ENCODE results near the gene AGBL4. TPM values are rescaled to one million over a fixed set of nuclear protein-coding genes. Genes with fewer than 3 reads are reported as not detected.

Gene AGBL4
- total and polyA plus RNA-seq, 8 donors = 0.32 to 1.3 (median 0.87) TPM

GRCh38 chr1:48757363-48757762 lies 1266.4 kb downstream of the AGBL4 start:
- intact Hi-C loops (cut with DNase I) = no loop called here
- Histone ChIP-seq H3K36me3 (peaks cover 0 to 11% of the 10 kb centered on the region in 2 donors), H3K27me3 (no peaks in the 10 kb centered on the region), H3K4me1 (no peaks in the 10 kb centered on the region), H3K27ac (no peak overlapping the region), H3K4me3 (no peak overlapping the region), H3K9me3 (no peaks in the 10 kb centered on the region)
- ATAC-seq (no peak), DNase-seq (no peak)
- no peak for TF ChIP-seq CTCF (IDR thresholded peaks at IDR 0.05)

DNA sequence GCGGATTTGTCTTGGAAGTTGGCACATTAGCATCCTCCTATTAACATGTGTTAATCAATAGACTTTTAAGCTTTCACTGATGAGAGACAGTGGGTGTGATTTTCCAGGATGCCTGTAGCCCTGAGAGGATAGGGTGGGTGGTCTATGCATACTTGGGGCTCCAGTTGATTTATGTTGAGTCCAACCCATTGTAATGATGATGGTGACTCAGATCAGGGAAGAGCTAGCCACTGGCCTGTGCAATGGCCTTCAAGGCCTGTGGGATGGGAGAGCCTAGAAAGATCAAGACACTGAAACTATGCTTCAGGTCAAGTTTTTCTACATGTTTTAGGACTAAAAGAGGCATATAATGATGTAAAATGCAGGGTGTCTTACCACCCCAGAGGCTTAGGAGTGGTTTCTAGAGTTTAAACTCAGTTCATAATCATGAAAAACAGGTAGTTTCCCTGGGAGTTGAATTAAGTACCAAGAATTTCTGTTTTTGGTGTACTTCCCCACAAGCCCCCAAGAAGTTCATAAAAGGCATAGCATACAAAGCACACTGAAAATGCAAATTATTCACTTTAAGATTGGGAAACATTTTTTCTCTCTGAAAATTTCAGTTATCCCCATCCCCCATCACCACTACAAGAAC lies 1267.0 kb downstream of the AGBL4 start:
- Histone ChIP-seq H3K9me3 (no peaks in the 10 kb centered on the region), H3K4me3 (no peak overlapping the region), H3K27ac (no peak overlapping the region), H3K36me3 (peaks cover 0 to 11% of the 10 kb centered on the region in 2 donors), H3K27me3 (no peaks in the 10 kb centered on the region), H3K4me1 (no peaks in the 10 kb centered on the region)
- DNase-seq (no peak), ATAC-seq (no peak)
- intact Hi-C loops (cut with DNase I) = no loop called here
- TF ChIP-seq CTCF (IDR thresholded peaks at IDR 0.05) = no peak

GRCh38 chr1:48753293-48753692 lies 1270.5 kb downstream of the AGBL4 start:
- TF ChIP-seq CTCF (IDR thresholded peaks at IDR 0.05) = no peak
- Histone ChIP-seq H3K36me3 (peaks cover 0 to 1% of the 10 kb centered on the region in 2 donors), H3K4me3 (no peak overlapping the region), H3K4me1 (no peaks in the 10 kb centered on the region), H3K27ac (no peak overlapping the region), H3K9me3 (no peaks in the 10 kb centered on the region), H3K27me3 (no peaks in the 10 kb centered on the region)
- DNase-seq = no peak
- intact Hi-C loops (cut with DNase I) = no loop called here
- ATAC-seq = no peak

DNA sequence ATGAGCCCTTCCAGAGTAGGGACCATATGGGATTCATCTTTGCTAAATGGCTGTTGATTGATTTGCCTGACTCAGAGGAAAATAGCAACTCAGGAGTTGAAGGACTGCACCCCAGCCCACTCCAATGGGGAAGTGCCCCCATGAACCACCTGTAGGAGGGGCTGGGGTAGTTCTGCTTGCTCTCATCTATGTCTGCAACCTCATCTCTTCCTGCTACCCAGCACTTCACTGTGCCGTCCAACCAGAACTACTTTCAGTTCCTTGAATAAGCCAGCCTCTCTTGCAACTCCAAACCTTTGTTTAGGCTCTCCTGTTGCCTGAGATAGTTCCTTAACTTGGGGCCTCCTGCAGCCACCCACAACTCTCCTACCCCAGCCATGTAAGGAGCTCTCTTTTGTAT lies 1273.6 kb downstream of the AGBL4 start:
- DNase-seq (no peak), ATAC-seq (no peak)
- no peaks in the 10 kb centered on the region for H3K4me1 ChIP-seq
- intact Hi-C loops (cut with DNase I) = no loop called here
- no peak for TF ChIP-seq CTCF (IDR thresholded peaks at IDR 0.05)
- H3K27me3 ChIP-seq = no peaks in the 10 kb centered on the region
- H3K9me3 ChIP-seq = no peaks in the 10 kb centered on the region
- no peak overlapping the region for H3K4me3 ChIP-seq
- no peak overlapping the region for H3K27ac ChIP-seq
- no peaks in the 10 kb centered on the region for H3K36me3 ChIP-seq

DNA sequence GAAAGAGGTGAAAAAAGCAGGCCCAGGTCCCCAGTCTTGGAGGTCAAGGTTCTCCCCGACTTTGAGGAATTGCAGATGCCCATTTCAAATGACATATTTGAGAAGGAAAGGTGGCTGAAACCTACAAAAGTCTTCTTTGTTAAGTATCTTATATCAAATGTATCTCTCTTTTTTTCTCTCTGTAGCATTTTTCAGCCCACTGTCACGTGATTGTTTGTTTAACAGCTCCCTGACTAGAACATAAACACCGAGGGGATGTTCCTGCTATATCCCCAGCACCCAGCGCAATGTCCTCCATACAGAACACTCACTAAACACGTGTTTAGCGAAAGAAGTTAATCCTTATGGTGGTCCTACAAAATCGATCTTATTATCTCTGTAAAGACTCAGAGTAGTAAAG lies 1274.7 kb downstream of the AGBL4 start:
- ATAC-seq (no peak), DNase-seq (no peak)
- H3K9me3 ChIP-seq = no peaks in the 10 kb centered on the region
- H3K4me1 ChIP-seq = no peaks in the 10 kb centered on the region
- H3K27ac ChIP-seq = no peak overlapping the region
- intact Hi-C loops (cut with DNase I) = no loop called here
- no peak overlapping the region for H3K4me3 ChIP-seq
- TF ChIP-seq CTCF (IDR thresholded peaks at IDR 0.05) = no peak
- H3K36me3 ChIP-seq = no peaks in the 10 kb centered on the region
- no peaks in the 10 kb centered on the region for H3K27me3 ChIP-seq
